M059J (cell line): ENCODE data around the gene PALB2. TPM values are rescaled to one million over a fixed set of nuclear protein-coding genes. Genes with fewer than 3 reads are reported as not detected.

Source experiments
- DNase-seq: peaks from one replicate; pipeline ENCODE4 v3.0.0-alpha.2; 2012; ENCODE audit warnings: low read depth
- total RNA-seq: library from RNA; depleted of rRNA; stranded (reverse); fragments of >200 nt; shearing (Covaris generic); gene quantifications from 2 replicates; pipeline ENCODE4 v1.2.3, GENCODE V29; 2014; rRNA removed

The PALB2 gene
- total RNA-seq, 1 experiment from 2014 or later, result 16.1 TPM

GRCh38 chr16:23556881-23557778 lies 84.0 kb downstream of the PALB2 start, which contains the start of the genes EARS2 and UBFD1:
EARS2 (minus strand) TSS chr16:23557350; CDS start chr16:23557343, 7 bp downstream.
UBFD1 (plus strand) TSS chr16:23557727; CDS start chr16:23557743, 16 bp downstream.
- peak; percentile 98 for DNase-seq

GRCh38 chr16:23554536-23554935 lies 86.6 kb downstream of the PALB2 start:
- no peak for DNase-seq

Other genes with a start within 250 kb of the PALB2 start
- gene COG7, start 188.1 kb downstream of the PALB2 start, total RNA-seq, result 20.6 and 30.5 TPM in 2 replicates
- 4.4 and 19.3 TPM in 2 replicates for gene GGA2, start 130.8 kb downstream of the PALB2 start, total RNA-seq
- 23.7 and 27.5 TPM in 2 replicates for gene EARS2, start 84.0 kb downstream of the PALB2 start, total RNA-seq
- 127 and 136 TPM in 2 replicates for gene UBFD1, start 83.6 kb downstream of the PALB2 start, total RNA-seq
- 156 and 188 TPM in 2 replicates for gene NDUFAB1, start 45.0 kb downstream of the PALB2 start, total RNA-seq
- gene DCTN5, start 156 bp upstream of the PALB2 start, total RNA-seq, result 63.4 and 116 TPM in 2 replicates
- 69.5 and 98.8 TPM in 2 replicates for gene PLK1, start 37.6 kb upstream of the PALB2 start, total RNA-seq
- not detected in 2 replicates for gene ERN2, start 71.9 kb upstream of the PALB2 start, total RNA-seq
- gene CHP2, start 113.7 kb upstream of the PALB2 start, total RNA-seq, result not detected in 2 replicates
- gene PRKCB, start 194.7 kb upstream of the PALB2 start, total RNA-seq, result not detected in 2 replicates